SK-N-MC (cell line): Measurements from ENCODE around the gene TUBB.
"Not testable (repeated sequence)": the region's sequence is repeated elsewhere in the genome, so short reads cannot be mapped to it uniquely, and the experiment has no call there.

Source experiments
- EZH2 ChIP-seq: fragments of 200-600 bp; sonication (generic); IDR thresholded peaks from one replicate; pipeline ENCODE4 v1.6.1; 2017; ENCODE audit warnings: antibody characterized with exemption
- FOXP2 ChIP-seq: optimal IDR thresholded peaks from 2 replicates; pipeline ENCODE3; 2011; ENCODE audit warnings: mild to moderate bottlenecking, moderate library complexity; ENCODE audit not compliant: insufficient read depth; ENCODE audit errors: extremely low read length, control extremely low read depth
- POLR2AphosphoS5 ChIP-seq: IDR thresholded peaks from 2 replicates; pipeline ENCODE4 v1.6.1; 2012; ENCODE audit warnings: mild to moderate bottlenecking, low read depth, low read length, borderline replicate concordance

GRCh38 chr6:30717845-30718720 is 2.1 kb upstream of the TUBB start:
- not testable (repeated sequence) for TF ChIP-seq EZH2, FOXP2
- 0 out of 2 replicates have a peak, but pooled peaks have one; percentile 4 for TF ChIP-seq POLR2AphosphoS5
